RWPE1 (cell line): ENCODE measurements around the gene ANO9.

Source experiments
- CTCF ChIA-PET: fragments of 350-600 bp; sonication (Branson Sonifier 250); formaldehyde crosslinking; extraction: SDS; loops from one replicate; lab custom pipeline; 2021; lab: Yijun Ruan, JAX
- POLR2A ChIA-PET: fragments of 400-600 bp; formaldehyde crosslinking; extraction: SDS; loops from one replicate; lab custom pipeline; 2020; ENCODE audit warnings: antibody characterized with exemption; ENCODE audit not compliant: low non-redundant PET; lab: Yijun Ruan, JAX
- DNase-seq: peaks from one replicate; pipeline ENCODE4 v3.0.0; 2012; ENCODE audit warnings: low spot score
- H3K27ac ChIP-seq: fragments of 450-650 bp; 2 replicates; pipeline ENCODE4 v1.5.1; 2017
- CTCF ChIP-seq: fragments of 450-650 bp; conservative IDR thresholded peaks from 2 replicates; pipeline ENCODE4 v1.5.1; 2017; ENCODE audit warnings: low read depth, mild to moderate bottlenecking

Gene ANO9

GRCh38 chr11:444396-445144 is 2.8 kb upstream of the ANO9 start:
- no peak for TF ChIP-seq CTCF
- POLR2A ChIA-PET: no interaction called here
- DNase-seq: no peak
- H3K27ac ChIP-seq: peak overlapping the region; percentile 57
- CTCF ChIA-PET: no interaction called here

GRCh38 chr11:443542-444199 is 1.9 kb upstream of the ANO9 start:
- no peak for TF ChIP-seq CTCF
- peak overlapping the region; percentile 57 for H3K27ac ChIP-seq
- ChIA-PET POLR2A (no interaction called here), CTCF (interaction anchor here (1.5 kb wide), 1 partner anchor 47 kb away, joined by 4 read pairs; no protein-coding TSS in a partner anchor)
- DNase-seq: no peak

GRCh38 chr11:442611-443081 is 835 bp upstream of the ANO9 start:
- DNase-seq: no peak
- no peak for TF ChIP-seq CTCF
- ChIA-PET POLR2A (interaction anchor here (1.7 kb wide), 1 partner anchor 26 kb away, joined by 10 read pairs; no protein-coding TSS in a partner anchor), CTCF (interaction anchor here (1.5 kb wide), 1 partner anchor 46 kb away, joined by 4 read pairs; no protein-coding TSS in a partner anchor)
- H3K27ac ChIP-seq: 0 out of 2 replicates have a peak overlapping the region, but pooled peaks have one; percentile 57

GRCh38 chr11:441043-441417 is 781 bp downstream of the ANO9 start:
- TF ChIP-seq CTCF: no peak
- DNase-seq: no peak
- CTCF ChIA-PET: interaction anchor here (0.6 kb wide), 1 partner anchor 11 kb away, joined by 4 read pairs; no protein-coding TSS in a partner anchor
- POLR2A ChIA-PET: interaction anchor here (1.7 kb wide), 1 partner anchor 24 kb away, joined by 10 read pairs; no protein-coding TSS in a partner anchor
- no peak overlapping the region; the same call in 1 of the 2 replicates for H3K27ac ChIP-seq

- no peak for DNase-seq
- no peak overlapping the region for H3K27ac ChIP-seq
- TF ChIP-seq CTCF: no peak
- ChIA-PET POLR2A (no interaction called here), CTCF (interaction anchor here (0.6 to 2.7 kb wide), 6 partner anchors 8 to 30 kb away, joined by 3 to 18 read pairs (median 4); partner anchors contain the start of gene PTDSS2)
Measured at GRCh38 chr11:440065-441042, 1.5 kb downstream of the ANO9 start.
